H1 (cell line): ENCODE results near the gene UNC13C. TPM values are rescaled to one million over a fixed set of nuclear protein-coding genes. Genes with fewer than 3 reads are reported as not detected.

Experiments
- CTCF ChIA-PET: fragments of 300-600 bp; sonication (Branson Sonifier 250); formaldehyde crosslinking; loops from one replicate; lab custom pipeline; 2021; ENCODE audit not compliant: partially characterized antibody; lab: Charles Lee
- POLR2A ChIA-PET: fragments of 300-600 bp; sonication (Branson Sonifier 250); formaldehyde crosslinking; loops from one replicate; lab custom pipeline; 2021; ENCODE audit warnings: inconsistent platforms; ENCODE audit not compliant: partially characterized antibody; lab: Charles Lee
- DNase-seq, 2 experiments: peaks; one replicate each; pipeline versions ENCODE4 v3.0.0 to v3.0.0-alpha.2; 2010 to 2022; ENCODE audit warnings: low spot score in 2 of 2, low read depth in 1 of 2, mixed read lengths in 1 of 2
- FAIRE-seq: peaks from 2 replicates; lab custom pipeline; 2011; peaks lifted over from hg19 to GRCh38; lab: Jason Lieb, UNC
- H2AFZ ChIP-seq: 2 replicates; pipeline ENCODE4 v1.8.1; 2012; ENCODE audit warnings: low read length, inconsistent platforms
- H2AK5ac ChIP-seq: 2 replicates; pipeline ENCODE4 v1.6.1; 2013; ENCODE audit warnings: low read depth, low read length
- H2BK120ac ChIP-seq: replicated peaks from 2 replicates; pipeline ENCODE3; 2013; ENCODE audit warnings: low read depth, low read length, inconsistent platforms
- H2BK12ac ChIP-seq: 2 replicates; pipeline ENCODE4 v1.6.1; 2013; ENCODE audit warnings: low read depth, low read length
- H2BK15ac ChIP-seq: 2 replicates; pipeline ENCODE4 v1.6.1; 2013; ENCODE audit warnings: low read length
- H2BK20ac ChIP-seq: 2 replicates; pipeline ENCODE4 v1.6.1; 2013; ENCODE audit warnings: low read length
- H2BK5ac ChIP-seq: 2 replicates; pipeline ENCODE4 v1.6.1; 2013; ENCODE audit warnings: low read depth, low read length
- H3K14ac ChIP-seq: 2 replicates; pipeline ENCODE4 v1.6.1; 2013; ENCODE audit warnings: inconsistent platforms; ENCODE audit not compliant: insufficient read length
- H3K18ac ChIP-seq: 2 replicates; pipeline ENCODE4 v1.6.1; 2013; ENCODE audit warnings: low read length; ENCODE audit errors: extremely low read depth
- H3K23ac ChIP-seq: 2 replicates; pipeline ENCODE4 v1.6.1; 2013; ENCODE audit warnings: inconsistent platforms; ENCODE audit not compliant: insufficient read length
- H3K23me2 ChIP-seq: 2 replicates; pipeline ENCODE4 v1.6.1; 2013; ENCODE audit warnings: low read depth, low read length
- H3K27ac ChIP-seq: 2 replicates; pipeline ENCODE4 v1.6.1; 2011; ENCODE audit warnings: low read depth, low read length, inconsistent platforms
- H3K27me3 ChIP-seq, 4 experiments: replicated peaks in 1 of 4; 1 replicate in 1 of 4; 2 replicates in 3 of 4; pipeline versions ENCODE4 v1.6.1 to v1.8.1; 2011 to 2013; ENCODE audit warnings: low read length in 3 of 4, mild to moderate bottlenecking in 3 of 4, inconsistent platforms in 2 of 4, mixed read lengths in 2 of 4, moderate library complexity in 1 of 4; ENCODE audit not compliant: control insufficient read depth in 3 of 4, insufficient read depth in 3 of 4; ENCODE audit errors: extremely low read depth in 1 of 4
- H3K36me3 ChIP-seq, 4 experiments: 2 replicates each; pipeline versions ENCODE4 v1.6.1 to v1.8.1; 2011 to 2013; ENCODE audit warnings: mild to moderate bottlenecking in 4 of 4, low read length in 3 of 4, moderate library complexity in 2 of 4, control low read depth in 1 of 4, inconsistent platforms in 1 of 4; ENCODE audit not compliant: insufficient read depth in 4 of 4, control insufficient read depth in 2 of 4
- H3K4ac ChIP-seq: replicated peaks from 2 replicates; pipeline ENCODE3; 2013; ENCODE audit warnings: low read length, low read depth, mixed read lengths, inconsistent platforms; ENCODE audit not compliant: insufficient read length
- H3K4me1 ChIP-seq, 4 experiments: replicated peaks in 1 of 4; 1 replicate in 1 of 4; 2 replicates in 3 of 4; pipeline versions ENCODE4 v1.6.1 to v1.8.1; 2011 to 2013; ENCODE audit warnings: low read length in 3 of 4, inconsistent platforms in 2 of 4, mixed read lengths in 1 of 4; ENCODE audit not compliant: insufficient read depth in 4 of 4, control insufficient read depth in 3 of 4
- H3K4me2 ChIP-seq, 2 experiments: 2 replicates each; pipeline versions ENCODE4 v1.6.1 to v1.8.1; 2011 to 2013; ENCODE audit warnings: low read depth in 2 of 2, low read length in 2 of 2, control low read depth in 1 of 2, inconsistent platforms in 1 of 2, mild to moderate bottlenecking in 1 of 2; ENCODE audit not compliant: insufficient read depth in 1 of 2
- H3K4me3 ChIP-seq, 4 experiments: fragments of 200-600, 300-600 bp in 1 of 4; sonication (generic), shearing (Covaris generic), sonication (Bioruptor Twin) in 1 of 4; 2 replicates each; pipeline versions ENCODE4 v1.5.1 to v1.8.1; 2011 to 2016; ENCODE audit warnings: low read length in 4 of 4, low read depth in 3 of 4, control low read depth in 2 of 4, inconsistent platforms in 2 of 4, mild to moderate bottlenecking in 2 of 4, mixed read lengths in 1 of 4, moderate library complexity in 1 of 4; ENCODE audit not compliant: insufficient read depth in 2 of 4; ENCODE audit errors: extremely low read depth in 1 of 4
- H3K56ac ChIP-seq: replicated peaks from 2 replicates; pipeline ENCODE3; 2013; ENCODE audit warnings: low read depth, mild to moderate bottlenecking, mixed read lengths, low read length, inconsistent platforms; ENCODE audit not compliant: insufficient read length
- H3K79me1 ChIP-seq: 2 replicates; pipeline ENCODE4 v1.6.1; 2013; ENCODE audit warnings: low read depth, low read length, control low read depth
- H3K79me2 ChIP-seq, 2 experiments: 2 replicates each; pipeline versions ENCODE4 v1.6.1 to v1.8.1; 2012 to 2013; ENCODE audit warnings: low read length in 2 of 2, mild to moderate bottlenecking in 2 of 2, inconsistent platforms in 1 of 2; ENCODE audit not compliant: insufficient read depth in 2 of 2, control insufficient read depth in 1 of 2
- H3K9ac ChIP-seq, 4 experiments: replicated peaks in 1 of 4; 1 replicate in 1 of 4; 2 replicates in 3 of 4; pipeline versions ENCODE4 v1.6.1 to v1.8.1; 2011 to 2013; ENCODE audit warnings: low read depth in 3 of 4, low read length in 3 of 4, control low read depth in 2 of 4, mild to moderate bottlenecking in 2 of 4, moderate library complexity in 2 of 4, inconsistent platforms in 1 of 4; ENCODE audit errors: extremely low read depth in 1 of 4
- H3K9me3 ChIP-seq, 2 experiments: 2 replicates each; pipeline versions ENCODE4 v1.6.1 to v1.8.1; 2012 to 2013; ENCODE audit warnings: mild to moderate bottlenecking in 2 of 2, moderate library complexity in 2 of 2, control low read depth in 1 of 2, inconsistent platforms in 1 of 2, low read depth in 1 of 2, low read length in 1 of 2, mixed read lengths in 1 of 2; ENCODE audit not compliant: insufficient read depth in 2 of 2
- H4K20me1 ChIP-seq, 2 experiments: replicated peaks in 1 of 2; 2 replicates each; pipeline versions ENCODE3 to v1.8.1; 2011 to 2013; ENCODE audit warnings: inconsistent platforms in 2 of 2, low read length in 2 of 2, mild to moderate bottlenecking in 1 of 2; ENCODE audit not compliant: insufficient read depth in 2 of 2, control insufficient read depth in 1 of 2
- H4K5ac ChIP-seq: 2 replicates; pipeline ENCODE4 v1.6.1; 2013; ENCODE audit warnings: low read length, low read depth, mixed read lengths, inconsistent platforms; ENCODE audit not compliant: insufficient read length
- H4K8ac ChIP-seq: 2 replicates; pipeline ENCODE4 v1.8.0; 2013; ENCODE audit warnings: mild to moderate bottlenecking, moderate library complexity, low read length, inconsistent platforms; ENCODE audit not compliant: insufficient read depth; ENCODE audit errors: extremely low read depth
- H4K91ac ChIP-seq: replicated peaks from 2 replicates; pipeline ENCODE3; 2013; ENCODE audit warnings: low read length, mixed read lengths, inconsistent platforms; ENCODE audit not compliant: insufficient read length
- ASH2L ChIP-seq: fragments of 200-600, 300-600 bp; sonication (generic); IDR thresholded peaks from one replicate; pipeline ENCODE4 v1.7.1; 2017; ENCODE audit warnings: low read length
- EP300 ChIP-seq, 2 experiments: IDR thresholded peaks; 1 replicate in 1 of 2; 2 replicates in 1 of 2; pipeline ENCODE4 v1.6.1; 2011 to 2012; ENCODE audit warnings: low read depth in 2 of 2, low read length in 2 of 2, mild to moderate bottlenecking in 2 of 2, borderline replicate concordance in 1 of 2, inconsistent platforms in 1 of 2, moderate library complexity in 1 of 2
- GTF2F1 ChIP-seq: IDR thresholded peaks from 2 replicates; pipeline ENCODE4 v1.6.1; 2012; ENCODE audit warnings: low read depth, low read length, improper control_type of control experiment, borderline replicate concordance
- MAX ChIP-seq: IDR thresholded peaks from 2 replicates; pipeline ENCODE4 v1.6.1; 2012; ENCODE audit warnings: inconsistent platforms
- POLR2A ChIP-seq, 2 experiments: IDR thresholded peaks; 1 replicate in 1 of 2; 2 replicates in 1 of 2; pipeline ENCODE4 v1.6.1; 2011; ENCODE audit warnings: low read depth in 2 of 2, low read length in 2 of 2, mild to moderate bottlenecking in 2 of 2; ENCODE audit errors: control extremely low read depth in 1 of 2
- RFX5 ChIP-seq: IDR thresholded peaks from 2 replicates; pipeline ENCODE4 v1.6.1; 2011; ENCODE audit warnings: low read depth, low read length, improper control_type of control experiment, borderline replicate concordance
- SAP30 ChIP-seq: fragments of 300-600 bp; sonication (generic); IDR thresholded peaks from 2 replicates; pipeline ENCODE4 v1.7.1; 2012; ENCODE audit warnings: low read length, moderate library complexity, mild to moderate bottlenecking, inconsistent platforms; ENCODE audit not compliant: insufficient read depth, insufficient replicate concordance
- SRF ChIP-seq: IDR thresholded peaks from 2 replicates; pipeline ENCODE4 v1.6.1; 2011; ENCODE audit warnings: mild to moderate bottlenecking, low read depth, low read length, moderate library complexity
- TAF7 ChIP-seq: optimal IDR thresholded peaks from 2 replicates; pipeline ENCODE3; 2011; ENCODE audit warnings: low read depth, mild to moderate bottlenecking, inconsistent platforms, low read length, moderate library complexity, borderline replicate concordance
- polyA plus RNA-seq, 7 experiments: library from polyadenylated mRNA; depleted of rRNA in 3 of 7; stranded (reverse) in 5 of 7; unstranded in 2 of 7; fragments of >200 nt in 5 of 7; fragments of 200-250 nt in 2 of 7; gene quantifications; 1 replicate in 5 of 7; 2 replicates in 1 of 7; 4 replicates in 1 of 7; pipeline versions ENCODE4 v1.2.1 to v1.2.3, GENCODE V29; 2011 to 2013; ENCODE audit warnings: missing spikeins in 2 of 7, mixed read lengths in 2 of 7
- total RNA-seq: library from RNA; stranded (reverse); fragmentation: NEBNext Ultra II Directional; extraction: Animal tissue kit (Norgen Biotek cat#: 25700); gene quantifications from 2 replicates; pipeline ENCODE4 v1.2.1, GENCODE V29; 2021

UNC13C gene
- total and polyA plus RNA-seq, 2 of the 8 experiments (the other 6 are each of a cell fraction or from before 2014, with no cell fraction given), result 0.02 to 0.13 TPM

- Histone ChIP-seq H2BK120ac (no peak overlapping the region), H3K14ac (no peak overlapping the region), H3K27ac (no peak overlapping the region), H3K23me2 (no peaks in the 10 kb centered on the region), H2BK12ac (no peak overlapping the region), H3K4me1 (peaks cover 0 to 2% (median 0%) of the 10 kb centered on the region in 4 experiments; a peak in 1 of 7 replicates), H3K23ac (no peak overlapping the region), H3K79me1 (no peaks in the 10 kb centered on the region), H3K4me3 (no peak overlapping the region), H3K4me2 (no peak overlapping the region), H2AFZ (no peak overlapping the region), H3K9ac (no peak overlapping the region), H4K5ac (no peak overlapping the region), H4K20me1 (no peaks in the 10 kb centered on the region), H4K8ac (no peak overlapping the region), H3K27me3 (no peaks in the 10 kb centered on the region), H3K79me2 (no peaks in the 10 kb centered on the region), H3K18ac (no peak overlapping the region), H2AK5ac (no peak overlapping the region), H2BK15ac (no peak overlapping the region), H3K4ac (no peak overlapping the region), H3K56ac (no peak overlapping the region), H2BK20ac (no peak overlapping the region), H3K9me3 (no peaks in the 10 kb centered on the region), H2BK5ac (no peak overlapping the region), H3K36me3 (no peaks in the 10 kb centered on the region), H4K91ac (no peak overlapping the region)
- DNase-seq (no peak), FAIRE-seq (no peak)
- POLR2A ChIA-PET, result no interaction called here
- no peak for TF ChIP-seq ASH2L
- no peak for TF ChIP-seq EP300 (IDR thresholded peaks at IDR 0.05; ENCODE audit: borderline replicate concordance in 1 of 2, low read depth in 2 of 2, low read length in 2 of 2)
- no peak for TF ChIP-seq POLR2A (IDR thresholded peaks at IDR 0.05; ENCODE audit: control extremely low read depth in 1 of 2, low read depth in 2 of 2, low read length in 2 of 2)
- no peak for TF ChIP-seq GTF2F1
- no peak for TF ChIP-seq SAP30
- no peak for TF ChIP-seq MAX
- TF ChIP-seq TAF7, result no peak
- no peak for TF ChIP-seq RFX5
- TF ChIP-seq SRF, result no peak
- CTCF ChIA-PET, result interaction anchor here (1.4 kb wide), 1 partner anchor 15 kb away, joined by 6 read pairs; no protein-coding TSS in a partner anchor
These were observed 334.3 kb downstream of the UNC13C start for GRCh38 chr15:54312528-54312927.
